Endothelial cell of umbilical vein (primary cell): Measurements from ENCODE around the gene ZSWIM5. TPM values are rescaled to one million over a fixed set of nuclear protein-coding genes. Genes with fewer than 3 reads are reported as not detected.

Experiments
- BruUV-seq: library from RNA; stranded (reverse); fragments of 400-500 nt; replicated peaks from 2 replicates; lab custom pipeline; 2021; lab: Mats Ljungman, UMichigan
- CTCF ChIA-PET: fragments of 300-600, 350-600 bp; sonication (Branson Sonifier 250); formaldehyde crosslinking; loops from one replicate; lab custom pipeline; 2021; ENCODE audit warnings: antibody characterized with exemption, inconsistent platforms; lab: Charles Lee
- POLR2A ChIA-PET: fragments of 300-600, 350-600 bp; sonication (Branson Sonifier 250); formaldehyde crosslinking; loops from one replicate; lab custom pipeline; 2021; ENCODE audit warnings: antibody characterized with exemption, inconsistent platforms; lab: Charles Lee
- DNase-seq: peaks from one replicate; pipeline ENCODE4 v3.0.0-alpha.2; 2011; ENCODE audit warnings: low read depth, low spot score
- FAIRE-seq: peaks from 2 replicates; lab custom pipeline; 2011; peaks lifted over from hg19 to GRCh38; lab: Jason Lieb, UNC
- H2AFZ ChIP-seq: 2 replicates; pipeline ENCODE4 v1.6.0; 2012; ENCODE audit warnings: low read depth, low read length, control low read depth, inconsistent platforms
- H3K27ac ChIP-seq: 2 replicates; pipeline ENCODE4 v1.5.1; 2011; ENCODE audit warnings: low read depth, mild to moderate bottlenecking, control low read depth, low read length, moderate library complexity; ENCODE audit not compliant: insufficient read depth
- H3K27me3 ChIP-seq, 2 experiments: 2 replicates each; pipeline versions ENCODE4 v1.6.0 to v1.6.1; 2011; ENCODE audit warnings: low read length in 2 of 2, mixed read lengths in 1 of 2; ENCODE audit not compliant: control insufficient read depth in 2 of 2, insufficient read depth in 2 of 2
- H3K36me3 ChIP-seq, 2 experiments: 2 replicates in 1 of 2; 3 replicates in 1 of 2; pipeline ENCODE4 v1.5.1; 2011; ENCODE audit warnings: low read length in 2 of 2, mild to moderate bottlenecking in 1 of 2, moderate library complexity in 1 of 2; ENCODE audit not compliant: control insufficient read depth in 2 of 2, insufficient read depth in 2 of 2; ENCODE audit errors: extremely low read depth in 1 of 2
- H3K4me1 ChIP-seq: 3 replicates; pipeline ENCODE4 v1.5.1; 2011; ENCODE audit warnings: mild to moderate bottlenecking, low read length; ENCODE audit not compliant: control insufficient read depth, insufficient read depth; ENCODE audit errors: extremely low read depth
- H3K4me2 ChIP-seq: 2 replicates; pipeline ENCODE4 v1.6.1; 2011; ENCODE audit warnings: low read length, control low read depth, mixed read lengths; ENCODE audit not compliant: insufficient read depth
- H3K4me3 ChIP-seq, 3 experiments: fragments of 200-600 bp in 1 of 3; sonication (generic), shearing (Covaris generic) in 1 of 3; replicated peaks in 1 of 3; 2 replicates each; pipeline ENCODE4 v1.5.1; 2011 to 2016; ENCODE audit warnings: control low read depth in 3 of 3, low read length in 3 of 3, mild to moderate bottlenecking in 2 of 3, inconsistent platforms in 1 of 3, low read depth in 1 of 3, moderate library complexity in 1 of 3; ENCODE audit not compliant: insufficient read depth in 1 of 3
- H3K79me2 ChIP-seq: 2 replicates; pipeline ENCODE4 v1.6.0; 2012; ENCODE audit warnings: low read length, inconsistent platforms; ENCODE audit not compliant: control insufficient read depth, insufficient read depth
- H3K9ac ChIP-seq: replicated peaks from 2 replicates; pipeline ENCODE3; 2011; ENCODE audit warnings: low read length, control low read depth; ENCODE audit not compliant: insufficient read depth; ENCODE audit errors: extremely low read depth
- H3K9me1 ChIP-seq: replicated peaks from 3 replicates; pipeline ENCODE4 v1.6.0; 2011; ENCODE audit warnings: mild to moderate bottlenecking, low read length; ENCODE audit not compliant: control insufficient read depth, insufficient read depth; ENCODE audit errors: extremely low read depth
- H3K9me3 ChIP-seq: replicated peaks from 2 replicates; pipeline ENCODE4 v1.5.1; 2012; ENCODE audit warnings: low read length, inconsistent platforms; ENCODE audit not compliant: control insufficient read depth, insufficient read depth
- H4K20me1 ChIP-seq: replicated peaks from 2 replicates; pipeline ENCODE3; 2011; ENCODE audit warnings: mild to moderate bottlenecking, low read length; ENCODE audit not compliant: control insufficient read depth, insufficient read depth; ENCODE audit errors: extremely low read depth
- EZH2 ChIP-seq: IDR thresholded peaks from 2 replicates; pipeline ENCODE4 v1.6.1; 2012; ENCODE audit warnings: borderline replicate concordance, low read depth, mild to moderate bottlenecking, moderate library complexity, low read length, inconsistent platforms; ENCODE audit not compliant: severe bottlenecking
- FOS ChIP-seq: IDR thresholded peaks from 2 replicates; pipeline ENCODE4 v1.6.1; 2011; ENCODE audit warnings: mild to moderate bottlenecking, low read length, moderate library complexity, borderline replicate concordance; ENCODE audit not compliant: insufficient read depth
- GATA2 ChIP-seq: IDR thresholded peaks from 2 replicates; pipeline ENCODE4 v1.7.0; 2011; ENCODE audit warnings: low read depth, mild to moderate bottlenecking, moderate library complexity, mixed read lengths, low read length; ENCODE audit not compliant: insufficient read length, insufficient read depth
- JUN ChIP-seq: IDR thresholded peaks from 2 replicates; pipeline ENCODE4 v1.6.1; 2011; ENCODE audit warnings: borderline replicate concordance, low read depth; ENCODE audit not compliant: insufficient read length, insufficient read depth
- MYC ChIP-seq: IDR thresholded peaks from one replicate; pipeline ENCODE4 v1.6.1; 2011; ENCODE audit warnings: mild to moderate bottlenecking, low read depth, low read length
- POLR2A ChIP-seq: IDR thresholded peaks from 2 replicates; pipeline ENCODE4 v1.6.1; 2012; ENCODE audit warnings: low read depth, mild to moderate bottlenecking, control low read depth, low read length
- POLR2AphosphoS5 ChIP-seq: IDR thresholded peaks from 2 replicates; pipeline ENCODE4 v1.6.1; 2012; ENCODE audit warnings: low read depth, mild to moderate bottlenecking, control low read depth, low read length, moderate library complexity; ENCODE audit not compliant: insufficient read depth
- dilution Hi-C: fragments of 300-500 bp; cut with MboI; formaldehyde crosslinking; loops from one replicate; pipeline ENCODE4 v1.15.0; 2019; ENCODE audit warnings: low sequenced_read_pairs; ENCODE audit not compliant: extremely low pct_ligation_motif_present
- intact Hi-C: fragments of 100-400 bp; cut with micrococcal nuclease; formaldehyde crosslinking; loops from one replicate; pipeline ENCODE4 v1.10.0; 2022
- polyA plus RNA-seq, 4 experiments: library from polyadenylated mRNA; depleted of rRNA in 3 of 4; stranded (reverse) in 3 of 4; unstranded in 1 of 4; fragments of >200 nt; gene quantifications; 2 replicates each; pipeline versions ENCODE4 v1.2.1 to v1.2.3, GENCODE V29; 2011 to 2012; ENCODE audit warnings: missing spikeins in 1 of 4
- total RNA-seq: library from RNA; stranded (reverse); gene quantifications from 2 replicates; pipeline ENCODE4 v1.2.3, GENCODE V29; 2021
- TF ChIP-seq, protein P1 (sequence below), 2 donors: IDR thresholded peaks; 1 replicate in 1 of 2; 2 replicates in 1 of 2; pipeline ENCODE4 v1.5.1; 2011; ENCODE audit warnings: low read length in 2 of 2, mild to moderate bottlenecking in 2 of 2, moderate library complexity in 2 of 2, control low read depth in 1 of 2, inconsistent platforms in 1 of 2, low read depth in 1 of 2; ENCODE audit not compliant: insufficient read depth in 1 of 2; ENCODE audit errors: extremely low read depth in 1 of 2
- TF ChIP-seq, protein P2 (sequence below): IDR thresholded peaks from 2 replicates; pipeline ENCODE4 v1.6.1; 2011; ENCODE audit not compliant: insufficient read depth, insufficient read length

ZSWIM5 gene
- total and polyA plus RNA-seq, 2 donors (not counting 3 experiments of a cell fraction or from before 2014, with no cell fraction given): 1.6 to 4.3 TPM

DNA sequence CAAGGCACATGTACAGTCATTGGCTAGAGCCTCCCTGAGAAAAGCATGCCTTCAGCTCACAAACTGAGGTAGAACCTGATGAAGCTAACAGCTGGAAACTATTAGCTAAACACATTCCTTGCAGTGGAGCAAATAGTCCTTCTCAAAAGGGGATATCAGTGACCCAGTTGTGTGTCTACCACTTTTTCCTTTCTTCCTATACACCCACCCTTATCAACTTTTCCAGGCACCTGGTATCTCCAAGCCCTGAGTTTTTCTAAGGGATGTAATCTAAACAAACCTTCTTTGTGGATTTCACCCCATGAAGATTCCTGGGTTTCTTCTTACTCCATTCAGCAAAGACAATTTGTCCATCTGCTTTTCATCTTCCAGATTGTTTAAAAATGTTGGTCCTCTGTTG lies 10.5 kb upstream of the ZSWIM5 start:
- DNase-seq (no peak), FAIRE-seq (no peak)
- intact Hi-C loops (no loop called here), dilution Hi-C loops (no loop called here)
- BruUV-seq: no TSS peak
- ChIA-PET CTCF (interaction anchor here (1.0 to 1.2 kb wide), 2 partner anchors 9 to 23 kb away, joined by 3 to 5 read pairs; no protein-coding TSS in a partner anchor), POLR2A (no interaction called here)
- no peaks in the 10 kb centered on the region for H4K20me1 ChIP-seq
- H3K4me2 ChIP-seq: no peak overlapping the region
- H3K4me3 ChIP-seq: no peak overlapping the region
- no peaks in the 10 kb centered on the region for H3K79me2 ChIP-seq
- H3K9ac ChIP-seq: no peak overlapping the region
- H3K27ac ChIP-seq: no peak overlapping the region
- TF ChIP-seq JUN (no peak), GATA2 (no peak), POLR2A (no peak), MYC (no peak), EZH2 (no peak), FOS (no peak), POLR2AphosphoS5 (no peak)
- TF ChIP-seq, protein P1, sequence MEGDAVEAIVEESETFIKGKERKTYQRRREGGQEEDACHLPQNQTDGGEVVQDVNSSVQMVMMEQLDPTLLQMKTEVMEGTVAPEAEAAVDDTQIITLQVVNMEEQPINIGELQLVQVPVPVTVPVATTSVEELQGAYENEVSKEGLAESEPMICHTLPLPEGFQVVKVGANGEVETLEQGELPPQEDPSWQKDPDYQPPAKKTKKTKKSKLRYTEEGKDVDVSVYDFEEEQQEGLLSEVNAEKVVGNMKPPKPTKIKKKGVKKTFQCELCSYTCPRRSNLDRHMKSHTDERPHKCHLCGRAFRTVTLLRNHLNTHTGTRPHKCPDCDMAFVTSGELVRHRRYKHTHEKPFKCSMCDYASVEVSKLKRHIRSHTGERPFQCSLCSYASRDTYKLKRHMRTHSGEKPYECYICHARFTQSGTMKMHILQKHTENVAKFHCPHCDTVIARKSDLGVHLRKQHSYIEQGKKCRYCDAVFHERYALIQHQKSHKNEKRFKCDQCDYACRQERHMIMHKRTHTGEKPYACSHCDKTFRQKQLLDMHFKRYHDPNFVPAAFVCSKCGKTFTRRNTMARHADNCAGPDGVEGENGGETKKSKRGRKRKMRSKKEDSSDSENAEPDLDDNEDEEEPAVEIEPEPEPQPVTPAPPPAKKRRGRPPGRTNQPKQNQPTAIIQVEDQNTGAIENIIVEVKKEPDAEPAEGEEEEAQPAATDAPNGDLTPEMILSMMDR (IDR thresholded peaks at IDR 0.05; ENCODE audit: extremely low read depth in 1 of 2, insufficient read depth in 1 of 2, low read depth in 1 of 2, low read length in 2 of 2): no peak
- TF ChIP-seq, protein P2, sequence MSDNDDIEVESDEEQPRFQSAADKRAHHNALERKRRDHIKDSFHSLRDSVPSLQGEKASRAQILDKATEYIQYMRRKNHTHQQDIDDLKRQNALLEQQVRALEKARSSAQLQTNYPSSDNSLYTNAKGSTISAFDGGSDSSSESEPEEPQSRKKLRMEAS: no peak
- H3K9me3 ChIP-seq: no peaks in the 10 kb centered on the region
- no peaks in the 10 kb centered on the region for H3K9me1 ChIP-seq
- peaks cover 0 to 2% of the 10 kb centered on the region in 2 experiments for H3K27me3 ChIP-seq
- no peaks in the 10 kb centered on the region for H3K4me1 ChIP-seq
- H2AFZ ChIP-seq: no peak overlapping the region
- H3K36me3 ChIP-seq: no peaks in the 10 kb centered on the region
